HG03469 (cell line): ENCODE measurements around the gene GRHL3.

ENCODE experiments used
- ATAC-seq: cut with Tn5 transposase; IDR thresholded peaks from one replicate; pipeline ENCODE4 v1.9.1; 2021; ENCODE audit warnings: mild to moderate bottlenecking, moderate library complexity, moderate number of reproducible peaks; ENCODE audit not compliant: unreplicated experiment

The GRHL3 gene

GRCh38 chr1:24317081-24317480 lies 2.1 kb upstream of the GRHL3 start:
- ATAC-seq = no peak

- no peak for ATAC-seq
Observed at GRCh38 chr1:24317956-24318614, 1.1 kb upstream of the GRHL3 start.

GRCh38 chr1:24318615-24319311 lies 394 bp upstream of the GRHL3 start:
- ATAC-seq = no peak

- ATAC-seq = no peak
Observed at GRCh38 chr1:24319962-24320361, 805 bp downstream of the GRHL3 start.

DNA sequence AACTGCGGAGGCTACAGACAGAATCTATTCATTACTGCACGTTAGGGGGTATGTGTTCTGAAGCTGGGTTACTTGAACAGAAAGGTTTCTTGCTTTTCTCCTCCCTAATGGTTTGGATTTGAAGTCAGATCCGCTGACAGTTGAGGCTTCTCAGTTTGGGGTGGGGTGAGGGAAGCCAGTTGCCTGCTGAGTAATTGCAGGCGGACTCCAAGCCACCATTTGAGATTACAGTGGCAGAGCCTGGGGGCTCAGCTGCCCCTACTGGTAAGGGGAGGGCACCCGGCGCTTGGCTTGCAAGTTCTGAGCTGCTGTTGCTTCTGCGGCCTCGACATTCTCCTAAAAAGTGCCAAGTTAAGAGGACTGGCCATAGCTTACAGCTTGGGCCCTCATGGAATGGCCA lies 2.0 kb downstream of the GRHL3 start:
- ATAC-seq = no peak

- no peak for ATAC-seq
Observed at GRCh38 chr1:24321697-24322469, 2.7 kb downstream of the GRHL3 start.

DNA sequence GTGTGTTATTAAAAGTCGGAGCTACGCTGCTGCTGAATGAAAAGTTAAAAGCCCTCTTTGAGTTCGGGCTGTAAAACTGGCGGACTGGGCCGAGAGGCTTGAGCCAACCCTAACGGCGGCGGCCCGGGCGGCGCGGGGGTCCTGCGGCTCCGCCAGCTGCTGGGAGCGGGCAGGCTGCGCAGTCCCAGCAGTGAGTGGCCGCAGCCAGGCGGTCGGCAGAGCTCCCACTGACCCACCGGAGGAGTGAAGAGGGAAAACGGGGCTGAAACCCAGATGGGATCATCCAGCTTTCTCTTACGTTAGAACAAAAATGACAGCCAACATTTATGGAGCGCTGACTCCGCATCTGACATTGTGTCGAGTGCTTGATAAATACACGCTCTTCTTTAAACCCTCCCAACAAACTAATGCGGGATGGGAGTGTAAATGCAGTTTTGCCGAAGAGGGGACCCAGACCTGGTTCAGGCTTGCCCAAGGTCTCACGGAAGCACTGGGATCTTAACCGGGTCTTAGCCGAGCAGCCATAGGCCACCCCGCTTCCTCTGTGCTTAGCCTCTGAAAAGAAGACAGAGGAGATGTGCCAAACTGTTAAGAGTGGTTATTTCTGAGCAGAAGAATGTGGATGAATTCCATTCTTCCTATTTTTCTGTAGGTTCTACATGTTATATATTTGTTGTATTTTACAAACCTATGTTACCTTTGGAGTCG lies 3.5 kb downstream of the GRHL3 start:
- no peak for ATAC-seq

GRCh38 chr1:24323281-24323680 lies 4.1 kb downstream of the GRHL3 start:
- ATAC-seq = no peak

DNA sequence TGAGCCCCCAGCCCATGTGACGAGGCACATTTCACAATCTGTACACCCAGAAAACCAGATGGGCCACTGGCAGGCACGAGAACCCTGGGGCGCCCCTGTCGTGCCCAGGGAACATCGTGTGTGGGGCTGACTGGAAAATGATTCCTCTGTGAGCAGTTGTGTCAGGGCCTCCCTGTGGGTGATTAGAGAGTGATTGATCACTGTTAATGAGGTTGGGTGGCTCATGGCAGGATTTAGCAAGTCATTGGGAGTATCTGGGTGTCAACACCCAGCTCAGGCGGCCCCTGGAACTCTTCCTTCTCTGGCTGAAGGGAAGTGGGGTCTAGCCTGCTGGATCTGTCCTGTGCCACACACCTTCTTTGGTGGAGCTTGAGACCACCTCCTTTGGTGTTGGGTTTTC lies 5.7 kb downstream of the GRHL3 start:
- no peak for ATAC-seq

GRCh38 chr1:24325587-24326449 lies 6.7 kb downstream of the GRHL3 start:
- no peak for ATAC-seq

DNA sequence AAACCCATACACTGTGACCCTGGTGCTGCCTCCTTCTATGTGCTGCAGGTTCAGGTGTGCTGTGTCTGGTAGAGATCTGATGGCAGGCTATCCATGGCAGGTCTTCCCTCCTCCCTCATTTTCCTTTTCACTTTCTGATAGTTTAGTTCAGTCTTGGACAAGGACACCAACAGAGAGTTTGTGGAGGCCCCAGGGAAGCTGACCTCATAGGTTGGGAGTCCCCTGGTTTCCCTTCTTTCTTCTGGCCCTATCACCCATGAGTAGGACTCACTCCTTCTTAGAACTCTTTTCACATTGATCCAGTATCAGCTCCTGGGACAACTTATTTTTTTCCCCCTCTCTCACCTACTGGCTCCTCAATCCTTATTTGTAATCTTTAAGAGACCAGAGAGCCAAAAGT lies 8.3 kb downstream of the GRHL3 start:
- no peak for ATAC-seq

GRCh38 chr1:24327891-24328290 lies 8.7 kb downstream of the GRHL3 start:
- ATAC-seq = no peak

GRCh38 chr1:24329331-24329730 lies 10.2 kb downstream of the GRHL3 start:
- no peak for ATAC-seq

DNA sequence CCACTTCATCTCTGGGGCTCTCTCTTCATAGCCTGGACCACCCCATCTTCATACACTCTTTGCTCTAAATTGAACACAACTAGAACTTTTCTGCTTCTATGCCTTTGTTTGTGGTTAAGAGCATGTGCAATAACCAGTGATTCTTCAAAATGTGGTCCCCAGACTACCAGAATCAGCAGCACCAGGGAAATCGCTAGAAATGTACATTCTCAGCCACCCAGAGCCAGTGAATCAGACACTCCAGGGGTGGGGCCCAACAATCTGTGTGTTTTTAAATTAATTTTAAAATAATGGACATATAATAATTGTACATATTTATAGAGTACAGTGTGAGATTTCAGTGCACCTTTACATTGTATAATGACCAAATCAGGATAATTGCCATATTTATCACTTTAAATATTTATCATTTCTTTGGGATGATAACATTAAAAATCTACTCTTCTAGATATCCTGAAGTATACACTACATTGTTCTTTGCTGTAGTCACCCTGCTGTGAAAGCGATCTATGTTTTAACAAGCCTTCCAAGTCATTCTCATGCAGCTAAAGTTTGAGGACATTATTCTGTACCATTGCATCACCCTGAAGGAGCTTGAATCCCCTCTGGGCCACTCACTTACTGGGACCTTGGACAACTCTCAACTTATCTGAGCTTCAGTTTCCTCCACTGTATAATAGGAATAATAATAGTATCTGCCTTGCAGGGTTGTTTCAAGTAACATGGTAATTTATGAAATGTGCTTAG lies 10.8 kb downstream of the GRHL3 start:
- ATAC-seq = no peak

GRCh38 chr1:24331961-24332673 lies 13.0 kb downstream of the GRHL3 start:
- no peak for ATAC-seq

GRCh38 chr1:24336075-24336474 lies 16.9 kb downstream of the GRHL3 start:
- ATAC-seq = no peak

- no peak for ATAC-seq
Observed at GRCh38 chr1:24337455-24337854, 18.3 kb downstream of the GRHL3 start.

DNA sequence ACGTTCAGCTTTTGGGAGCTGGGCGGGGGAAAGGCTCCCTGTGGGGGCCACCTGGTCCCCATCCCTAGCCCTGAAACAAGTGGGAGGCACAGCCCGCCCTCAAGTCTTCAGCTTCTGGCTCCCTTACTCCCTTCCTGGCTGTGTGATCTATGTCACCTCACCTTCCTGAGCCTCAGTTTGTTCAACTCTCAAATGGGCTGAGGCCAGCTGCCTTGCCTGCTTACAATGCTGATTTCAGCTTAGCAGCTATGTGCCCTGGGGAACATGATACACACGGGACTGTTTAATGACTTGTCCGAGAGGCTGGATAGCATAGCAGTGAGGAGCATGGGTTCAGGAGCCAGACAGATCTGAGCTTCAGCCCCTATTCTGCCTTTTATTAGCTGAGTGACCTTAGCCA lies 19.3 kb downstream of the GRHL3 start:
- ATAC-seq = no peak

DNA sequence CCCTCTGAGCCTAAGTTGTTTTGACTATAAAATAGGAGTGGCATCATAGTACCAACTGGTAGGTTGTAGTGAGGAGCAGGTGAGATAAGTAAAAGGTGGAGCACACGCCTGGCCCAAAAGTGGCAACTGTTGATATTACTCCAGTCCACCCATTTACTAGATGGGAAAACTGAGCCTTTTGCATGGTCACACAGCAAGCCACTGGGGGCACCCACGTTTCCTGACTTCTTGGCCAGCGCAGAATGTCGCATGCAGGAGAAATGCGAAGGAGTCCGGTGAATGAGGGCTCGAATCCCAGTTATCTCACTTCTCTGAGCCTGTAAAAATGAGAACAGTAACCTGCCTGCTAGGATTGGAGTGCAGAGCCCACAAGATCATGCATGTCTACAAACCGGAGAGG lies 20.8 kb downstream of the GRHL3 start:
- ATAC-seq = no peak
